NCI-H128 (cell line): Measurements from ENCODE around the gene ACTR3C.
"Not testable (repeated sequence)": the region's sequence is repeated elsewhere in the genome, so short reads cannot be mapped to it uniquely, and the experiment has no call there.

ENCODE experiments used
- DNase-seq: peaks from one replicate; lab custom pipeline; 2025; ENCODE audit not compliant: unreplicated experiment; lab: John Stamatoyannopoulos, UW

The ACTR3C gene

DNA sequence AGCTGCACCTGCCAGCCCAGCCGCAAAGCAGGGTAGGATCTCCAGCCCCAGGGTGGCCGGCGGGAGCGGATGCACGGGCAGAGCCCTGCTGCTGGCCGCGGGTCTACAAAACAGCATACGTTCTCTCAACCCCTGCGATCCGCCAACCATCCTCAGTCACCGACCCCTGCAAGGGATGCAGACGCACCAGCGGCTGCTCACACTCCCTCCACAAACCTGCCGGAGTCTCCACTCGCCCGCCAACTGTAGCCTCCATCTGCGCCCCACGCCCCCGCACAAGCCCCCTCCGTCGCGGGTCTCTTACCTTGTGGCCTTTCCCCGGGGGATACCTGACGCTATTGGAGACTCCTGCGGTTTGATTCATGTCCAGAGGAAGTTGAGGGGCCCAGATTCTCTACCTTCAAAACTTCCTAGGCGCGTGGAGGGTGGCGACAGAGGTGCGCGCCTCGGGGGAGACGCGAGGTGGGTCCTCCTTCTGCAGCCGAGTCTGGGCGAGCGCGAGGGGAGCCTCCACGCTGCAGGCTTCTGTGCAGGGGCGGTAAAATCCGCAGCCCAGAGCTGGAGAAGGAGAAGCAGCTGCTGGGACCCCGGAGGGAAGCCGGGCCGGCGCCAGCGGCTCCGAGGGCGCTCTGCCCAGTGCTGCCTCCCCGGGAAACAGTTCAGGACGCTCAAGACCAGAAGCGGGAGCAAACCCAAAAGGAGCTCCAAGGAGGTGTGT is 103.2 kb downstream of the ACTR3C start:
- DNase-seq: not testable (repeated sequence)

DNA sequence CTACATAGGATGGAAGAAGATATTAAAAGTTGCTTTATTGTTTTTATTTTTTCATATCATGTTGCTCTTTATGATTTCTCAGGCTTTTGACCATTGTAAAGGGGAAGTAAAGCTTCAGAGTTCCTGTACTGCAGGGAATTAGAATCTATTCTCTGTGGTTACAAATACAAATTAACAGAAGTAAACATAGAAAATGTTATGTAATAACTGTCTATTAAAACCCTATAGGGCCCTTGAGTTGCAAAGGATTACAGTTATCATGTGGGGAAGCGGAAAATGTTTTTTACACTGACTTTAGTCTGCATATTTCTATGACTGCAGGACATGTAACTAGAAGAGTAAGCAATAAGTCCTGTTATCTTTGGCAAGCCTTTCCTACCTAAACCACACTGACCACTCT is 116.5 kb downstream of the ACTR3C start:
- DNase-seq: not testable (repeated sequence)

DNA sequence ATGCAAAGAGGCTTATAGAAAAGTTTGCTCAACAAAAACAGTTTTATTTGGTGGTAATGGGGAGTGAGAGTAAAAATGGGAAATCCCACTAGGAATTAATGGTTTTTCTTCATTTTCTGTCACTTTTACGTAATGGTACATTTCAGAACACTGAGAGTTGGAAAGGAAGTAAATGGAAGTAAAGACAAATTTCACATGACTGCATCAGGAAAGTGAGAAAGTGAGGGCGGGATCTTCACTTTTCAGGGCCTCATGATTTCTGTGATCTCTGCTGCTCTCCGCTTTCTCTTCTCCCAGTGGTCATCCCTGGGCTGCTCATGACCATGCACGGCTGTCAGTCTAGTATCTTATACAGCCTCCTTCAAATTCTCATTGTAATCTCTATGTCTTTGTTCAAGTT is 117.5 kb downstream of the ACTR3C start:
- DNase-seq: not testable (repeated sequence)

- not testable (repeated sequence) for DNase-seq
Observed at GRCh38 chr7:150204577-150204976, 118.8 kb downstream of the ACTR3C start.

GRCh38 chr7:150202894-150203293 is 120.5 kb downstream of the ACTR3C start:
- not testable (repeated sequence) for DNase-seq
